Pancreas (tissue), 10 donors: ENCODE data around the gene OR2T27. TPM values are rescaled to one million over a fixed set of nuclear protein-coding genes. Genes with fewer than 3 reads are reported as not detected.

ENCODE experiments used
- ATAC-seq, 4 donors: fragments of 200-7000 bp; cut with Tn5 transposase; one replicate each; pipeline versions ENCODE4 v1.8.0 to v1.9.1; 2020; ENCODE audit warnings: mild to moderate bottlenecking in 4 of 4, moderate library complexity in 4 of 4
- DNase-seq, 6 donors: peaks; one replicate each; pipeline ENCODE4 v3.0.0-alpha.2; 2020
- FAIRE-seq: peaks from 2 replicates; lab custom pipeline; 2012; peaks lifted over from hg19 to GRCh38; lab: Jason Lieb, UNC
- H3K27ac ChIP-seq, 4 donors: fragments of 200-600 bp; sonication (generic); 1 replicate in 3 of 4; 2 replicates in 1 of 4; pipeline versions ENCODE4 v1.5.0 to v1.8.0; 2020
- H3K27me3 ChIP-seq, 4 donors: fragments of 200-600 bp; one replicate each; pipeline ENCODE4 v1.8.0; 2021
- H3K36me3 ChIP-seq, 3 donors: fragments of 200-600 bp; sonication (generic) in 1 of 3; one replicate each; pipeline versions ENCODE4 v1.5.0 to v1.8.0; 2020 to 2021
- H3K4me1 ChIP-seq, 3 donors: fragments of 200-600 bp; one replicate each; pipeline ENCODE4 v1.8.0; 2021
- H3K4me3 ChIP-seq, 4 donors: fragments of 200-600 bp; sonication (generic) in 2 of 4; one replicate each; pipeline versions ENCODE4 v1.5.0 to v1.8.0; 2020 to 2021
- H3K9me3 ChIP-seq, 4 donors: fragments of 200-600 bp; one replicate each; pipeline ENCODE4 v1.8.0; 2021
- WGBS, 2 donors: extraction: QIAGEN DNeasy Blood & Tissue Kit; methylation state at CpG; one replicate each; pipeline ENCODE4 v1.1.7; 2013; 5-methylcytosine and 5-hydroxymethylcytosine counted together
- intact Hi-C, 3 donors: fragments of 100-400 bp; cut with DNase I; formaldehyde crosslinking; loops; one replicate each; pipeline versions ENCODE4 v1.11.1 to v1.14.2; 2022
- polyA plus RNA-seq, 2 donors: library from polyadenylated mRNA; stranded (reverse); fragments of 200-250 nt; gene quantifications; one replicate each; pipeline ENCODE4 v1.2.3, GENCODE V29; 2013
- total RNA-seq, 6 donors: library from RNA; stranded (reverse); fragmentation: NEBNext Ultra II Directional in 4 of 6; extraction: Animal tissue kit (Norgen Biotek cat#: 25700) in 4 of 6; gene quantifications; one replicate each; pipeline versions ENCODE4 v1.2.1 to v1.2.4, GENCODE V29; 2021 to 2023
- TF ChIP-seq, protein P1 (sequence below), 4 donors: fragments of 200-600 bp; sonication (generic) in 3 of 4; IDR thresholded peaks; one replicate each; pipeline versions ENCODE4 v1.5.0 to v1.8.0; 2021; ENCODE audit warnings: antibody characterized with exemption in 4 of 4
- donor health status: healthy with polysubstance abuse.
- donor health status: DM: no; HTN: no; CAD: no; lungs with moderate emphysema.
- donor health status: DM: no; HTN: no; CAD: no.
- donor health status: control.
- donor health status: control.
- donor health status: Bipolar disorder and iron deficiency.
- donor health status: DM: yes; HTN: yes; CAD: no.
- donor health status: DM: no; HTN: no; CAD: no.
- donor health status: DM: no; HTN: no; CAD: no.
- donor health status: DM: yes; HTN: yes; CAD: no.

Gene OR2T27
- total and polyA plus RNA-seq, 8 donors: not detected

DNA sequence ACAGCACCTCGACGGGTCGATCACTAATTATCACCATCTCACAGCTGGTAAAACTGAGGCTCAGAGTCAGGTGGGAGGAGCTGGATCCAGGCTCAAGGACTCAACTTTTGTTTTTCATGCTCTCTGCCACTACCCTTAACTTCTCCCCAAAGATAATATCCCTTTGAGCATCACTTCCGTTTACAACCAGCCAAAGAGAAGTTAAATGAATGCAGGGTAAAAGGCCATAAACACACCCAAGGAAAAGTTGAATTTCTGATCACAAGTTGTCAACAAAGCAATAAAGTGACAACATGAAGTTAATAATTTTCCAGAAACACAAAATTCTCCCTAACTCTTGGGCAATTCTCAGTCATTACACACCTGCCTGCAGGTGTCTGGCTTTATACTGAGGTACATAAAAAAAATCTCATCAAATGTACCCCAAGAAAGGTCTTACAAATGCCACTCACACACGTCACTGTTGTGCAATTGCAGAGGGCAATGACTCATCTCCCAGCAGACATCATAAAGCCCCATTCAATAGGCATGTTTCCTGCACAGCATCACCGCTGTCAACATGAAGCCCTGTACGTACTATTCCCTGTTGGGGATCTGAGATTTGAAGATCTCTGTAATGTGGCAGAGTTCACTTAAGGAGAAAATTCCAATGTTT lies 23.8 kb downstream of the OR2T27 start:
- DNase-seq: no peak
- FAIRE-seq: no peak
- intact Hi-C loops: no loop called here
- Histone ChIP-seq H3K27me3 (no peaks in the 10 kb centered on the region), H3K27ac (no peak overlapping the region), H3K4me3 (no peak overlapping the region), H3K4me1 (no peaks in the 10 kb centered on the region), H3K36me3 (no peaks in the 10 kb centered on the region), H3K9me3 (no peaks in the 10 kb centered on the region)
- 76 to 78% methylated on average over 7 of the region's 7 CpGs for WGBS, 2 donors
- no peak for ATAC-seq
- TF ChIP-seq, protein P1, sequence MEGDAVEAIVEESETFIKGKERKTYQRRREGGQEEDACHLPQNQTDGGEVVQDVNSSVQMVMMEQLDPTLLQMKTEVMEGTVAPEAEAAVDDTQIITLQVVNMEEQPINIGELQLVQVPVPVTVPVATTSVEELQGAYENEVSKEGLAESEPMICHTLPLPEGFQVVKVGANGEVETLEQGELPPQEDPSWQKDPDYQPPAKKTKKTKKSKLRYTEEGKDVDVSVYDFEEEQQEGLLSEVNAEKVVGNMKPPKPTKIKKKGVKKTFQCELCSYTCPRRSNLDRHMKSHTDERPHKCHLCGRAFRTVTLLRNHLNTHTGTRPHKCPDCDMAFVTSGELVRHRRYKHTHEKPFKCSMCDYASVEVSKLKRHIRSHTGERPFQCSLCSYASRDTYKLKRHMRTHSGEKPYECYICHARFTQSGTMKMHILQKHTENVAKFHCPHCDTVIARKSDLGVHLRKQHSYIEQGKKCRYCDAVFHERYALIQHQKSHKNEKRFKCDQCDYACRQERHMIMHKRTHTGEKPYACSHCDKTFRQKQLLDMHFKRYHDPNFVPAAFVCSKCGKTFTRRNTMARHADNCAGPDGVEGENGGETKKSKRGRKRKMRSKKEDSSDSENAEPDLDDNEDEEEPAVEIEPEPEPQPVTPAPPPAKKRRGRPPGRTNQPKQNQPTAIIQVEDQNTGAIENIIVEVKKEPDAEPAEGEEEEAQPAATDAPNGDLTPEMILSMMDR (IDR thresholded peaks at IDR 0.05): no peak

DNA sequence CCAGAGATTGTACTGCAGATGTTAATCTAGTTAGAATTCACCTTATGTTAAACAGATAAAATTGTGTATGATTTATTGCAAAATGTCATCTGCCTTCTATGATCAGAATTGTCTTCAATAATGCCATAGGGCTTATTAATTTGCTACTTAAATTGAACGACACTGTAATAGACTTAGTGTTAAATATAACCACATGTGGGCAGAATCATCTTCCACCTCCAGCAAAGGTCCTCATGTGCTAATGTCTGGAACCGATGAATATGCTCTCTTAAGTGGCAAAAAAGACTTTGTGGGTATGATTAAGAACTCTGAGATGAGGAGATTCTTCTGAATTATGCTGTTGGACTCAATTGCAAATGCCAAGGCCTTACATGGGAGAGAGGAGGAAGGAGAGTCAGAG lies 24.8 kb downstream of the OR2T27 start:
- TF ChIP-seq, protein P1 (IDR thresholded peaks at IDR 0.05): no peak
- 63 to 85% methylated on average over 2 of the region's 2 CpGs for WGBS, 2 donors
- DNase-seq: no peak
- Histone ChIP-seq H3K9me3 (no peaks in the 10 kb centered on the region), H3K27ac (no peak overlapping the region), H3K36me3 (no peaks in the 10 kb centered on the region), H3K4me3 (no peak overlapping the region), H3K27me3 (no peaks in the 10 kb centered on the region), H3K4me1 (no peaks in the 10 kb centered on the region)
- intact Hi-C loops: no loop called here
- no peak for FAIRE-seq
- no peak for ATAC-seq

DNA sequence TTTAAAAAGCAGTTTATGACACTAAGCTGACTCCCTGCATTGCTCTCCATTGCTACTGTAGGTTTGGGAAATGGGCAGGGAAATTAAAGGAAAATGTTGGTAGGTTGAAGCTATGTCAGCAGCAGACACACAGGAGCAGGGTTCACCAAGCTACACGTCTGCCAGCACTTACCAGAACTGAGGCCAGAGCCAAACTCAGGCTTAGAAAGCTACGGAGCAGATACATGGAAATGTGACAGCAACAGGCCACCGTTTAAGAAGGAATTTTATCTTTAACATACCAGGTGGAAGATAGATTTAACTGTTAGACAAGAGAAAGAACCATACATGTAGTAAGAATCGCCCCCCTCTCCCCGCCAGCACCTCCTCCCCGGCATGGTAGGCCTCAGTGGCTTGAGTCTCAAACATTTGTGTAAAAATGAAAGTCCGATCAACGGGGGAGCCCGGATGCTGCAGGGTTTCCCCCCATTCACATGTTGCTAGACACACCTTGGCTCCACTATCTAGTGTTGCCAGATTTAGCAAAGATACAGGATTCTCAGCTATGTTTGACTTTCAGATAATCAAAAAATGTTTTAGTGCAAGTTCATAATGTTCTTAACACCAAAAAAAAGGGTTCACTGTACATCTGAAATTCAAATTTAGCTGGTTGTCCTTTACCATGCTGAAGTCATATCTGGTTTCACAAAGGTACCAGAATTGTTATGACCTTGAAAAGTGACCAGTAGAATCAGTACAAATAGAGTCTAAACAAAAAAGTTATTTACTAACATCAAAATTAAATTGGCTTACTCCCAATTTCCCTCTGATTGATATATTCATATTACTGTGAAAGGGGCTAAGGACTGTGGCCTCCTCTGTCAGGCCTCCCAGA lies 27.1 kb downstream of the OR2T27 start:
- 76 to 82% methylated on average over 9 of the region's 9 CpGs for WGBS, 2 donors
- intact Hi-C loops: loop anchor here in 1 of 3 donors (10.0 kb wide), 1 partner anchor 67 kb away; no protein-coding TSS in a partner anchor
- H3K36me3 ChIP-seq: no peaks in the 10 kb centered on the region

DNA sequence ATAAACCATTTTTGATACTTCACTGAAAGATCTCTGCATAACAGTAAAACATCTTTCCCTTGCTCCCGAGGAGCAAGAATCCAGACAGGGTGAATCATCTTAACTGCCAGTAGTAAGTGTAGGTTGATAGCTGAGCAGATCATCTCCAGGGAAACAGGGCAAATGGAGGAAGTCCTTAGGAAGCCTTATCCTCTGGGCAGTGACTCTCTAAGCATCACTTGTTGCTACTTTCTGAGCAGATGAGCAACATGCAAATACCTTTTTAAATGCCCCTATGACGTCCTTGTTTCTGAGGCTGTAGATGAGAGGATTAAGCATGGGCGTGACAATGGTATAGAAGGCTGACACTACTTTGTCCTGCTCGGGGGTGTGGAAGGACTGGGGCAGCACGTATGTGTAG lies 29.4 kb downstream of the OR2T27 start:
- H3K4me1 ChIP-seq: no peaks in the 10 kb centered on the region
- no peak overlapping the region for H3K4me3 ChIP-seq
- no peaks in the 10 kb centered on the region for H3K9me3 ChIP-seq
- no peak for FAIRE-seq
- intact Hi-C loops: loop anchor here in 1 of 3 donors (10.0 kb wide), 1 partner anchor 69 kb away; no protein-coding TSS in a partner anchor
- no peaks in the 10 kb centered on the region for H3K27me3 ChIP-seq
- TF ChIP-seq, protein P1 (IDR thresholded peaks at IDR 0.05): no peak
- no peaks in the 10 kb centered on the region for H3K36me3 ChIP-seq
- ATAC-seq: no peak
- DNase-seq: no peak
- no peak overlapping the region for H3K27ac ChIP-seq
- WGBS, 2 donors: 70 to 80% methylated on average over 5 of the region's 5 CpGs

More for the DNA sequence above, 27.1 kb downstream of the OR2T27 start:
- TF ChIP-seq, protein P1 (IDR thresholded peaks at IDR 0.05): no peak
- Histone ChIP-seq H3K27me3 (no peaks in the 10 kb centered on the region), H3K9me3 (no peaks in the 10 kb centered on the region), H3K4me1 (no peaks in the 10 kb centered on the region), H3K4me3 (no peak overlapping the region), H3K27ac (no peak overlapping the region)
- DNase-seq: no peak
- no peak for FAIRE-seq
- no peak for ATAC-seq
